Endodermal cell (in vitro differentiated cells): ENCODE results near the gene LSM14A. TPM values are rescaled to one million over a fixed set of nuclear protein-coding genes. Genes with fewer than 3 reads are reported as not detected.

Source experiments
- DNase-seq: peaks from one replicate; pipeline ENCODE4 v3.0.0-alpha.2; 2017
- H3K27ac ChIP-seq: 2 replicates; pipeline ENCODE4 v1.5.1; 2013; ENCODE audit warnings: mild to moderate bottlenecking, low read depth, low read length, moderate library complexity
- H3K27me3 ChIP-seq: 2 replicates; pipeline ENCODE4 v1.6.1; 2013; ENCODE audit warnings: mild to moderate bottlenecking, low read length, moderate library complexity; ENCODE audit not compliant: insufficient read depth, control insufficient read depth, poor library complexity, severe bottlenecking
- H3K36me3 ChIP-seq: 2 replicates; pipeline ENCODE4 v1.7.0; 2013; ENCODE audit warnings: mild to moderate bottlenecking, low read length, moderate library complexity; ENCODE audit not compliant: control insufficient read depth, insufficient read depth
- H3K4me1 ChIP-seq: one replicate; pipeline ENCODE4 v1.7.0; 2013; ENCODE audit warnings: low read length; ENCODE audit not compliant: control insufficient read depth, insufficient read depth
- H3K4me3 ChIP-seq: 2 replicates; pipeline ENCODE4 v1.5.1; 2013; ENCODE audit warnings: mild to moderate bottlenecking, low read length, moderate library complexity
- H3K9ac ChIP-seq: 2 replicates; pipeline ENCODE4 v1.6.1; 2013; ENCODE audit warnings: mild to moderate bottlenecking, low read length, moderate library complexity; ENCODE audit not compliant: poor library complexity, severe bottlenecking; ENCODE audit errors: extremely low read depth
- H3K9me3 ChIP-seq: 2 replicates; pipeline ENCODE4 v1.6.1; 2013; ENCODE audit warnings: mild to moderate bottlenecking, low read length, moderate library complexity; ENCODE audit not compliant: control insufficient read depth
- H3K27ac Mint-ChIP-seq: 2 replicates; pipeline ENCODE4 v1.8.0; 2020; ENCODE audit warnings: mixed read lengths
- H3K27me3 Mint-ChIP-seq: 2 replicates; pipeline ENCODE4 v1.8.0; 2021; ENCODE audit warnings: mild to moderate bottlenecking, mixed read lengths; ENCODE audit not compliant: insufficient read depth
- H3K36me3 Mint-ChIP-seq: 2 replicates; pipeline ENCODE4 v1.8.0; 2020; ENCODE audit warnings: low read depth, mixed read lengths
- H3K4me1 Mint-ChIP-seq: 2 replicates; pipeline ENCODE4 v1.8.0; 2020; ENCODE audit warnings: mixed read lengths
- H3K4me3 Mint-ChIP-seq: 2 replicates; pipeline ENCODE4 v1.8.0; 2020; ENCODE audit warnings: mild to moderate bottlenecking, moderate library complexity, mixed read lengths
- H3K9me3 Mint-ChIP-seq: 2 replicates; pipeline ENCODE4 v1.8.0; 2020; ENCODE audit warnings: mild to moderate bottlenecking, mixed read lengths
- CTCF ChIP-seq: fragments of 200-600 bp; sonication (generic); conservative IDR thresholded peaks from 2 replicates; pipeline ENCODE4 v1.5.0; 2021; ENCODE audit warnings: antibody characterized with exemption, mild to moderate bottlenecking
- WGBS, 2 experiments: methylation state at CpG; one replicate each; pipeline versions ENCODE4 v1.1.5 to v1.1.7; 2013; ENCODE audit warnings: missing lambda C conversion rate in 2 of 2, mixed read lengths in 1 of 2; ENCODE audit not compliant: insufficient coverage in 1 of 2, insufficient read length in 1 of 2; 5-methylcytosine and 5-hydroxymethylcytosine counted together
- long read RNA-seq, 4 experiments: library from polyadenylated mRNA in 2 of 4; library from RNA in 1 of 4; library from capped mRNA in 1 of 4; stranded (forward) in 3 of 4; unstranded in 1 of 4; transcript quantifications; one replicate each; pipeline ENCODE4 v2.0.0, GENCODE V29; 2020 to 2021; ENCODE audit warnings: inconsistent platforms in 1 of 4
- polyA plus RNA-seq, 2 experiments: library from polyadenylated mRNA; stranded (reverse); fragments of 50-300 nt; gene quantifications; one replicate each; pipeline ENCODE4 v1.2.3, GENCODE V29; 2013
- total RNA-seq, 2 donors: library from RNA; stranded (reverse); fragmentation: NEBNext Ultra II Directional in 1 of 2; extraction: Animal tissue kit (Norgen Biotek cat#: 25700) in 1 of 2; gene quantifications; 2 replicates in 1 of 2; 3 replicates in 1 of 2; pipeline ENCODE4 v1.2.1, GENCODE V29; 2021

Gene LSM14A
- total RNA-seq = 100 to 1,000 TPM; 188 to 192 TPM
- 158 TPM for polyA plus RNA-seq (2013, experiment 1 of 2)
- polyA plus RNA-seq (2013, experiment 2 of 2) = 144 TPM
- long read RNA-seq, experiment 1, transcript LSM14A-201 (11 exons, 3,424 nt) = minor isoform, 7 of 96 reads
- long read RNA-seq, experiment 1, transcript LSM14A-203 (10 exons, 3,596 nt) = major isoform, 15 of 96 reads
- long read RNA-seq, experiment 1, partial matches to known transcripts = 32 of 96 reads
- long read RNA-seq, experiment 1, other reads (novel, unspliced or antisense) = 39 of 96 reads
- long read RNA-seq, experiment 2, transcript LSM14A-201 (11 exons, 3,424 nt) = minor isoform, 81 of 319 reads
- long read RNA-seq, experiment 2, transcript LSM14A-203 (10 exons, 3,596 nt) = major isoform, 169 of 319 reads
- long read RNA-seq, experiment 2, partial matches to known transcripts = 18 of 319 reads
- long read RNA-seq, experiment 2, other reads (novel, unspliced or antisense) = 47 of 319 reads
- long read RNA-seq, experiment 3, transcript LSM14A-203 (10 exons, 3,596 nt) = major isoform, 253 of 506 reads
- long read RNA-seq, experiment 3, transcript LSM14A-201 (11 exons, 3,424 nt) = minor isoform, 138 of 506 reads
- long read RNA-seq, experiment 3, partial matches to known transcripts = 31 of 506 reads
- long read RNA-seq, experiment 3, other reads (novel, unspliced or antisense) = 81 of 506 reads
- long read RNA-seq, experiment 4, transcript LSM14A-201 (11 exons, 3,424 nt) = minor isoform, 13 of 257 reads
- long read RNA-seq, experiment 4, transcript LSM14A-208 (3 exons, 699 nt) = minor isoform, 22 of 257 reads
- long read RNA-seq, experiment 4, transcript LSM14A-203 (10 exons, 3,596 nt) = major isoform, 37 of 257 reads
- long read RNA-seq, experiment 4, partial matches to known transcripts = 164 of 257 reads
- long read RNA-seq, experiment 4, other reads (novel, unspliced or antisense) = 20 of 257 reads

- no peaks in the 10 kb centered on the region for H3K27me3 ChIP-seq
- TF ChIP-seq CTCF = no peak
- H3K4me1 ChIP-seq = no peaks in the 10 kb centered on the region
- H3K27me3 Mint-ChIP-seq = no peaks in the 10 kb centered on the region
- peak within 1 kb of the TSS; percentile 95 for H3K9ac ChIP-seq
- H3K27ac ChIP-seq = peak within 1 kb of the TSS; percentile 98
- H3K9me3 ChIP-seq = no peaks in the 10 kb centered on the region
- peak within 1 kb of the TSS; percentile 100 for H3K27ac Mint-ChIP-seq
- H3K9me3 Mint-ChIP-seq = no peaks in the 10 kb centered on the region
- peak within 1 kb of the TSS; percentile 95 for H3K4me3 ChIP-seq
- peak; percentile 96 for DNase-seq
- 1 to 2% methylated on average over 14 to 83 of the region's 83 CpGs for WGBS, 2 experiments
- peaks cover 24% of the 10 kb centered on the region for H3K36me3 ChIP-seq
- peaks cover 15% of the 10 kb centered on the region for H3K36me3 Mint-ChIP-seq
- H3K4me1 Mint-ChIP-seq = peaks cover 19% of the 10 kb centered on the region
- peak within 1 kb of the TSS; percentile 94 for H3K4me3 Mint-ChIP-seq
Observed at GRCh38 chr19:34171877-34172660, at the start of gene LSM14A. Gene LSM14A, plus strand, starts transcription at chr19:34172504. Its CDS starts 139 bp downstream, at chr19:34172643.

- H3K27ac ChIP-seq = peak overlapping the region; percentile 61
- H3K27me3 Mint-ChIP-seq = no peaks in the 10 kb centered on the region
- H3K4me1 ChIP-seq = no peaks in the 10 kb centered on the region
- H3K9ac ChIP-seq = no peak overlapping the region
- no peaks in the 10 kb centered on the region for H3K36me3 ChIP-seq
- no peak for TF ChIP-seq CTCF
- no peak overlapping the region for H3K27ac Mint-ChIP-seq
- WGBS, 2 experiments = 20 to 25% methylated on average over 1 of the region's 1 CpG
- H3K9me3 Mint-ChIP-seq = no peaks in the 10 kb centered on the region
- H3K36me3 Mint-ChIP-seq = no peaks in the 10 kb centered on the region
- no peaks in the 10 kb centered on the region for H3K27me3 ChIP-seq
- H3K4me1 Mint-ChIP-seq = no peaks in the 10 kb centered on the region
- no peak overlapping the region for H3K4me3 Mint-ChIP-seq
- no peaks in the 10 kb centered on the region for H3K9me3 ChIP-seq
- DNase-seq = no peak
- H3K4me3 ChIP-seq = no peak overlapping the region
Observed at GRCh38 chr19:34124828-34125227, 47.5 kb upstream of the LSM14A start.

- Histone ChIP-seq H3K4me1 (no peaks in the 10 kb centered on the region), H3K36me3 (no peaks in the 10 kb centered on the region), H3K9me3 (no peaks in the 10 kb centered on the region), H3K27ac (no peak overlapping the region), H3K4me3 (no peak overlapping the region), H3K9ac (no peak overlapping the region), H3K27me3 (no peaks in the 10 kb centered on the region)
- no peak overlapping the region for H3K4me3 Mint-ChIP-seq
- 92 to 93% methylated on average over 8 of the region's 8 CpGs for WGBS, 2 experiments
- H3K27me3 Mint-ChIP-seq = no peaks in the 10 kb centered on the region
- no peaks in the 10 kb centered on the region for H3K4me1 Mint-ChIP-seq
- H3K9me3 Mint-ChIP-seq = peaks cover 3% of the 10 kb centered on the region
- no peak for TF ChIP-seq CTCF
- no peak overlapping the region for H3K27ac Mint-ChIP-seq
- H3K36me3 Mint-ChIP-seq = no peaks in the 10 kb centered on the region
- DNase-seq = no peak
Observed at GRCh38 chr19:34126966-34127365, 45.3 kb upstream of the LSM14A start.
